Measurements from ENCODE around the gene AK5.

Gene AK5

GRCh38 chr1:77355010-77355409 lies 73.2 kb downstream of the AK5 start:
- DNase-seq (ENCODE audit: low read depth), result no peak

- DNase-seq (ENCODE audit: low read depth), result no peak
Measured at GRCh38 chr1:77356136-77356535, 74.3 kb downstream of the AK5 start.

DNA sequence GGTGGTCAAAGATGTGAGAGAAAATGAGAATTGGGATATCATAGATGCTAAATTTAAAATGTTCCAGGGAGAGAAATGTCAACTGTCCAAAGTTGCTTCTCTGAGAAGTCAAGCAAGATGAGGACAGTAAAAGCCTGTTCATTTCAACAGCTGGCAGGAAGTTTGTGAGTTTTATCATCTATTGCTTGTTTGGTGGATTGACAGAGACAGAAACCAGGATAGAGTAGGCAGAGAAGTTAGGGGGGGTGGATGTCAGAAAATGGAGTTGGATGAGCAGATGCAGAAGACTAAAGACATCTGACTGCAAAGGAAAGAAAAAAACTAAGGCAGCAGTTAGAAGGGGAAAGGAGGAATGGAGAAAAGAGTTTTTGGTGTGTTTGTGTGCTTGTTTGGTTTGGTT lies 78.4 kb downstream of the AK5 start:
- no peak for DNase-seq (ENCODE audit: low read depth)

GRCh38 chr1:77361621-77362020 lies 79.8 kb downstream of the AK5 start:
- DNase-seq (ENCODE audit: low read depth), result no peak

- DNase-seq (ENCODE audit: low read depth), result no peak
Measured at GRCh38 chr1:77370161-77370560, 88.3 kb downstream of the AK5 start.

- no peak for DNase-seq (ENCODE audit: low read depth)
Measured at GRCh38 chr1:77370583-77371306, 88.9 kb downstream of the AK5 start.

GRCh38 chr1:77371396-77371795 lies 89.6 kb downstream of the AK5 start:
- DNase-seq (ENCODE audit: low read depth), result no peak

DNA sequence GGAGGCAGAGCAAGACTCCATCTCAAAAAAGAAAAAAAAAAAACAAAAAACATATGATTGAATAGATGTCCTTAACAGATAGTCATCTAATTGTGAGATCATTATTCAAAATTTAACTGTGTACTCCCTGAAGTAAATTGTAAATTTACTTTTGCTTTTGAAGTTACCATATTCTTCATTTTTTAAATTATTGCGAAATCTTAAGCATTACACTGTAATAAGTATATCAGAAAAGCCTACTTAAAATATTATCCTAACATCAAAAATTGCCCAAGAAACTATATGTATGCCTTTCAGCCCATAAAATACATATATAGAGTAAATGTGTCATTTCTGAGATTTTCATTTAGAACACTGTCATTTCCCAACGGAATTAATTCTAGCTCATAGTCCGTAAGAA lies 91.9 kb downstream of the AK5 start:
- DNase-seq (ENCODE audit: low read depth), result no peak

DNA sequence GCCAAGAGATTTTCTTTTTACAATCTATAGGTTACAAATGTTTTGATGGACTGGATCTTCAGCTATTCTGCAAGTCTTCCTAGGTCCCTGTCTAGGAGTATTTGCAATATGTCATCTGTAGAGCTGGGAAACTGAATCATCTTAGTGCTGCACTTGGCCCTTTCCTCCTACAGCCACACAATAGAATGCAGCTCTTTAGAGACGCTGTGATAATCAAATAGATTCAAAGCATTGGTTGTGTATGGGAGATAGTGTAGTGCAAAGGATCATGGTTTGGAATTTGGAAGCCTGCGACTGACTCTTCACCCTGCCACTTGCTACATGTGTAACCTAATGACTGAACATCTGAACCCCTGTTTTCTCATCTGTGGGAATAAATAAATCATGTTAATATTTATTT lies 93.7 kb downstream of the AK5 start:
- no peak for DNase-seq (ENCODE audit: low read depth)

DNA sequence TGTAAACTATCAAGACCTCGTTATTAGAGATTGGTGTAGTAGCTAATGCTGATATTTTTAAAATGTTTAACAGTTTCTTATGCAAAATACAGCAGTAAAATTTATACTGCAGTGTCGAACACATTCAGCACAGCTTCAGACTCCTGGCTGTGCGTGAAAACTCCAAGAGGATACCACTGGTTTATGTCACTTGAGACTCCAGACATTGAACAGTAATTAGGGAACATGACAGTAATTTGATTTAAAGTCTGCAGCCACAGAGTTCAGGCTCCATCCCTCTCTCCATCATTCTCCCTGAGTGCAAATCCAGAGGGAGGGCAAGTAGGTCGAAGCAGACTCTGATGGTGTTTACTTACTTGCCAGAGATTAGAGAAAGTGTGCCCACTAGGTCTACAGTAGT lies 94.2 kb downstream of the AK5 start:
- DNase-seq (ENCODE audit: low read depth), result no peak

- DNase-seq (ENCODE audit: low read depth), result no peak
Measured at GRCh38 chr1:77378723-77379535, 97.1 kb downstream of the AK5 start.

GRCh38 chr1:77382366-77382765 lies 100.5 kb downstream of the AK5 start:
- no peak for DNase-seq (ENCODE audit: low read depth)

- DNase-seq (ENCODE audit: low read depth), result no peak
Measured at GRCh38 chr1:77383236-77383635, 101.4 kb downstream of the AK5 start.

GRCh38 chr1:77385551-77385950 lies 103.7 kb downstream of the AK5 start:
- DNase-seq (ENCODE audit: low read depth), result no peak

GRCh38 chr1:77386276-77386675 lies 104.5 kb downstream of the AK5 start:
- DNase-seq (ENCODE audit: low read depth), result no peak

- DNase-seq (ENCODE audit: low read depth), result no peak
Measured at GRCh38 chr1:77387553-77387952, 105.7 kb downstream of the AK5 start.

- DNase-seq (ENCODE audit: low read depth), result no peak
Measured at GRCh38 chr1:77388661-77389060, 106.8 kb downstream of the AK5 start.

GRCh38 chr1:77392486-77392885 lies 110.7 kb downstream of the AK5 start:
- no peak for DNase-seq (ENCODE audit: low read depth)

DNA sequence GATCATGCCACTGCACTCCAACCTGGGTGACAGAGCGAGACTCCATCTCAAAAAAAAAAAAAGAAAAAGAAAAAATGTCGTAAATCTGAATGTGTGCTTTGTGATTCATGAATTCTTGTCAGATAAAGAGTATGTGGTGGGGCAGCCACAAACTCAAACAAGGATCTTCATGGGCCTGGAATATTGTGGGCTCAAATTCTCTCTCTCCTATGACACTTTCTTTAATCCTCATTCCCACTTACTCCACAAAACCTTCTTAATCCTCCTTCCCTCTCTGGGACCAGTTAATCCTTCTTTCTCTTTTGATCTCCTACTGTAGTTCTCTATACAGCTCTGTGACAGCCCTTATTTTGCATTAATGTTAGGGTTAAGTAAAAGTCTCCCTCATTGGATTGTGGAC lies 112.3 kb downstream of the AK5 start:
- DNase-seq (ENCODE audit: low read depth), result no peak

- no peak for DNase-seq (ENCODE audit: low read depth)
Measured at GRCh38 chr1:77395051-77395450, 113.2 kb downstream of the AK5 start.

DNA sequence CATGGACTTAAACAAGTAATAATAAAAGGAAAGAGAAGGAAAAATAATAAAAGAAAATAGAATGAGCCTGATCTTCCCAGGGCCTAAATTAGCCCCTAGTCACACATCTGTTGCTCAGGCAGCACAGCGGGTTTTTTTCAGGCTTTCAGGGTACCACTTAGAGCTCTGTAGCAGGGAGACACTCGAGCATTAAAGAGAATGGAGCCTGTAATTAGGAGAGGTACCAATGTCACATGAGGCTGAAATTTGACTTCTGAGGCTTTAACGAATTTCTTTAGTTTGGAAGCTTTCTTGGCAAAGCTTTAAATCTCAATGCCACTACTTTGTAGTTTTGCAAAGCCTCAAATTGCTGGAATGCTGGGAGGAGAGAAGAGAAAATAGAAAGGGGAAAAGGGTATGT lies 116.3 kb downstream of the AK5 start:
- DNase-seq (ENCODE audit: low read depth), result no peak

DNA sequence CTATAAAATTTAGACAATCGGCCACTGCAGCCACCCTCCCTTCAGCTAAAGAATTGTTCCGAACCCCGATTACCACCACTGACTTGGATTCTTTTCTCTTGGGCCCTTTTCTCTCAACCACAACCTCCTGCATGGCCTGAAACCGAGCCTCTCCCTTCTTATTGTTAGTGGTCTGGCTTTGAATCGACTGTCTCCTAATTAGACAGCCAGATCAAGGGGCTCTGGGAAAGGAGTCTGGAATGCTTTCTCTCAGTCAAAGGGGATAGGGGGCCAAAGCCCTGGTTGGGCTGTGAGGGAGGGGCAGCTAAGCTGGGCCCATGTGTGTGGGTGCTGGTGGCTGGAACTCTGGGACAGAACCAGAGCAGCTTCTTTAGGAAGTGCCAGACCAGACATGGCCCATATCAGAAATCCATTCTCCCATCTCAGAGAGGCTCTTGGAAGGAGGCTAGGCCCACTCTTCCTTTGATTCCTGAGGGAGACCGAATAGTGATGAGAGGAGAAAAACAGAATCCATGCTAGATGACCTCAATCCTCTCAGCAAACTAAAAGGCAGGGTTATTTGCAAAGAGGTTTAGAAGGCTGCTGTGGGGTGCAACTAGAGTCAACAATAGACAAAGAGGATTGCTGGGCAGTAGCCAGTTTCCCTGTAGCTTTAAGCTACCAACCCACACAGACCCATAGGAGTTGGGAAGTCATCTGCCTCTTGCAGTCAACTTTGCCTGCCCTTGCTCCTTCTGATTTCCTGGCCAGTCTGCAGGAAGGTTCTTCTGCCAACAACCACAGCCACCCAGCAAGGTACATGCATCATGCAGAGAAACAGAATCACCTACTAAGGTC lies 117.6 kb downstream of the AK5 start:
- no peak for DNase-seq (ENCODE audit: low read depth)

DNA sequence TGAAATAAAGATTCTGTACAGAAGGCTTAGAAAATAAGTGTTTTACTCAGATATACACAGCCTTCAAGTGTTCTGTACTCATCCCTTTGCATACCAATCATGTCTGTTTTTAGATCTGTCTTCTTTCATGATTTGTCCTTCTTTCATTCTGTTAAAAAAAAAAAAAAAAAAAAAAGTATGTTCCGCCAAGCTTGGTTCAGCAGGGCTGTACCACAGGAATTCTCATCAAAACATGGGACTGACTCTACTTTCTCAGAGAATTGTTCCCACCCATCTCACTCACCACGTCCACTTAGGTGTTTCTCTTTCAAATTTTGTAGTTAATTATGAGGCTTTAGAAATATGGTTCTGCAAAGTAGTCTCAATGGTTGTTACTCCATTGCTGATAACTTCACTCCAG lies 119.0 kb downstream of the AK5 start:
- no peak for DNase-seq (ENCODE audit: low read depth)
